PC-3 (cell line): ENCODE results near the gene ZDHHC24. TPM values are rescaled to one million over a fixed set of nuclear protein-coding genes. Genes with fewer than 3 reads are reported as not detected.
A peak's percentile ranks its signal among the peaks of the same experiment; 100 is the strongest.

Experiments used
- ATAC-seq: fragments of 200-7000 bp; cut with Tn5 transposase; 2 replicates; pipeline ENCODE4 v1.9.1; 2020; ENCODE audit warnings: mild to moderate bottlenecking, moderate library complexity
- BruUV-seq: library from RNA; stranded (reverse); fragments of 400-500 nt; replicated peaks from 2 replicates; lab custom pipeline; 2021; lab: Mats Ljungman, UMichigan
- CTCF ChIA-PET: fragments of 300-600 bp; sonication (Branson Sonifier 250); formaldehyde crosslinking; loops from one replicate; lab custom pipeline; 2022; ENCODE audit warnings: antibody characterized with exemption; lab: Charles Lee
- POLR2A ChIA-PET: fragments of 300-600 bp; sonication (Branson Sonifier 250); formaldehyde crosslinking; loops from one replicate; lab custom pipeline; 2022; ENCODE audit warnings: antibody characterized with exemption; ENCODE audit not compliant: unreplicated experiment; lab: Charles Lee
- DNase-seq: peaks from one replicate; pipeline ENCODE4 v3.0.0-alpha.2; 2015
- H2AFZ ChIP-seq: fragments of 300-600 bp; sonication (generic); 2 replicates; pipeline ENCODE4 v1.6.0; 2016; ENCODE audit warnings: antibody characterized with exemption, low read length
- H3F3A ChIP-seq: fragments of 300-600 bp; sonication (generic); one replicate; pipeline ENCODE4 v1.6.0; 2017; ENCODE audit warnings: antibody characterized with exemption, low read length, control low read depth, mild to moderate bottlenecking; ENCODE audit not compliant: unreplicated experiment
- H3K27ac ChIP-seq: fragments of 300-600 bp; sonication (generic); 2 replicates; pipeline ENCODE4 v1.5.1; 2016; ENCODE audit warnings: mild to moderate bottlenecking, low read length
- H3K27me3 ChIP-seq: fragments of 300-600 bp; sonication (generic); 2 replicates; pipeline ENCODE4 v1.6.1; 2016; ENCODE audit warnings: low read length, mixed read lengths
- H3K36me3 ChIP-seq: fragments of 300-600 bp; sonication (generic); 2 replicates; pipeline ENCODE4 v1.6.1; 2016; ENCODE audit warnings: low read depth, mixed run types, low read length, mixed read lengths
- H3K4me1 ChIP-seq: fragments of 300-600 bp; sonication (generic); 2 replicates; pipeline ENCODE4 v1.5.1; 2016; ENCODE audit warnings: low read length; ENCODE audit not compliant: insufficient read depth
- H3K4me2 ChIP-seq: fragments of 300-600 bp; sonication (generic); 2 replicates; pipeline ENCODE4 v1.6.0; 2016; ENCODE audit warnings: low read length
- H3K4me3 ChIP-seq: fragments of 300-600 bp; sonication (generic); 2 replicates; pipeline ENCODE4 v1.5.1; 2016; ENCODE audit warnings: mild to moderate bottlenecking, low read length, mixed read lengths
- H3K79me2 ChIP-seq: fragments of 300-600 bp; sonication (generic); 2 replicates; pipeline ENCODE4 v1.6.1; 2017; ENCODE audit warnings: low read length, mixed read lengths
- H3K9ac ChIP-seq: fragments of 300-600 bp; sonication (generic); 2 replicates; pipeline ENCODE4 v1.6.0; 2016; ENCODE audit warnings: mild to moderate bottlenecking, low read length
- H3K9me2 ChIP-seq: fragments of 300-600 bp; sonication (generic); replicated peaks from 2 replicates; pipeline ENCODE4 v1.6.1; 2016; ENCODE audit warnings: mixed run types, low read length, mixed read lengths
- H3K9me3 ChIP-seq: fragments of 300-600 bp; sonication (generic); 2 replicates; pipeline ENCODE4 v1.6.1; 2016; ENCODE audit warnings: low read length, mixed read lengths
- H4K20me1 ChIP-seq: fragments of 300-600 bp; sonication (generic); 2 replicates; pipeline ENCODE4 v1.6.1; 2016; ENCODE audit warnings: low read length, mixed read lengths
- CTCF ChIP-seq: fragments of 300-600 bp; sonication (generic); conservative IDR thresholded peaks from 2 replicates; pipeline ENCODE4 v1.5.1; 2017; ENCODE audit warnings: antibody characterized with exemption, low read depth, mild to moderate bottlenecking, low read length
- EZH2 ChIP-seq: fragments of 300-600 bp; sonication (generic); IDR thresholded peaks from one replicate; pipeline ENCODE4 v1.6.1; 2017; ENCODE audit warnings: antibody characterized with exemption, mild to moderate bottlenecking, low read length; ENCODE audit not compliant: unreplicated experiment
- EZH2phosphoT487 ChIP-seq: fragments of 300-600 bp; sonication (generic); IDR thresholded peaks from 2 replicates; pipeline ENCODE4 v1.6.1; 2018; ENCODE audit warnings: mild to moderate bottlenecking, antibody characterized with exemption, low read length, borderline replicate concordance
- intact Hi-C: fragments of 100-400 bp; cut with micrococcal nuclease; formaldehyde crosslinking; loops from 2 replicates; pipeline ENCODE4 v1.9.0; 2023
- total RNA-seq: library from RNA; depleted of rRNA; stranded (reverse); fragments of >200 nt; gene quantifications from 2 replicates; pipeline ENCODE4 v1.2.3, GENCODE V29; 2014

Gene ZDHHC24
- total RNA-seq, 1 experiment from 2014 or later, result 15.1 TPM

- H3K27me3 ChIP-seq, result no peaks in the 10 kb centered on the region
- H2AFZ ChIP-seq, result peak overlapping the region; percentile 86
- peak overlapping the region; percentile 75 for H3K9ac ChIP-seq
- ChIA-PET CTCF (interaction anchor here (1.0 kb wide), 1 partner anchor 31 kb away, joined by 3 read pairs; the partner anchor contains the start of gene DPP3), POLR2A (no interaction called here)
- peaks cover 10% of the 10 kb centered on the region for H3K4me1 ChIP-seq
- BruUV-seq, result TSS peak; percentile 85
- peak overlapping the region; percentile 88 for H3K4me3 ChIP-seq
- no peaks in the 10 kb centered on the region for H3K9me3 ChIP-seq
- no peaks in the 10 kb centered on the region for H3K9me2 ChIP-seq
- H3K79me2 ChIP-seq, result peaks cover 12% of the 10 kb centered on the region
- H3K27ac ChIP-seq, result no peak overlapping the region
- no peak for TF ChIP-seq EZH2phosphoT487
- TF ChIP-seq EZH2, result no peak
- TF ChIP-seq CTCF, result no peak
- intact Hi-C loops, result no loop called here
- no peaks in the 10 kb centered on the region for H4K20me1 ChIP-seq
- H3K36me3 ChIP-seq, result no peaks in the 10 kb centered on the region; the same call in 1 of the 2 replicates
- no peaks in the 10 kb centered on the region for H3F3A ChIP-seq
- DNase-seq (no peak), ATAC-seq (peak; percentile 33)
- peak overlapping the region; percentile 85 for H3K4me2 ChIP-seq
Measured at GRCh38 chr11:66510990-66511339, 34.9 kb downstream of the ZDHHC24 start.

DNA sequence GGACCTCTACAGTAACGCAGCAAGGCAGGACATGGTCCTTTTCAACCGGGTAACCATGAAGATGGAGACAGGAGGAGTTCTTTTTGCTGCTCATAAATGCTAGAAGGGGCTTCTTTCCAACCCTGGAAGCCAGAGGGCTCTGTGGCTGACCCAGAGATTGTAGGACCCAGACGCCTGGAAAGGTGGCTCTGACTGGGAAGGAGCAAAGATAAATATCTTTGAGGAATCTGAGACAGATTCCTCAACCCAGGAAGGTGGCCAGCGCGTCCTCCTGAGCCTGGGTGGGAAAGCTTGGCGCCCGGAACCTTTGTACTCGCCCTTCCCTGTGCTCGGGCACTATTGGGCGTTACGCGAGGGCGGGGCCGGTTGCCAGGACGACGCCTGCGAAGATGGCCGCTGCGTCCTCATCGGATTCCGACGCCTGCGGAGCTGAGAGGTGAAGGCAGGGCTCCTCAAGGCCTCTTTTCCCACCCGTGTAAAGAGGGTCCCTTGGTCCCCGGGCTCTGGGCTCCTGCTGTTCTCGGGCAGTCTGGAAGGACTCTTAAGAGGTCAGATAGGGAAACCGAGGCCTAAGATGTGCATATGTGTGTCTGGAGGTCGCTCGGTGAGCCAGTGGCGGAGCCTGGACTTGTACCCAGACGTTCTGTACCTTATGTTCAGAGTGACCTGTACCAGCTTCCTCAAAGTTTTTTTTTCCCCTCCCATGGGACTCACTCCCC lies 35.4 kb downstream of the ZDHHC24 start, which contains the start of gene BBS1:
BBS1 (plus strand) TSS at position 365 of the 719 bp plus-strand sequence; CDS start at position 390, 25 bp downstream.
- Histone ChIP-seq H3K27ac (no peak within 1 kb of the TSS), H3K9me2 (no peaks in the 10 kb centered on the region), H3K79me2 (peaks cover 12% of the 10 kb centered on the region), H3K4me1 (peaks cover 10% of the 10 kb centered on the region), H3K9ac (peak within 1 kb of the TSS; percentile 75), H3K4me3 (peak within 1 kb of the TSS; percentile 88), H3K9me3 (no peaks in the 10 kb centered on the region), H3K27me3 (no peaks in the 10 kb centered on the region), H4K20me1 (no peaks in the 10 kb centered on the region), H3F3A (no peaks in the 10 kb centered on the region), H3K4me2 (peak within 1 kb of the TSS; percentile 85), H3K36me3 (peaks cover 3% of the 10 kb centered on the region; the same call in 1 of the 2 replicates), H2AFZ (peak within 1 kb of the TSS; percentile 86)
- ChIA-PET CTCF (interaction anchor here (1.0 kb wide), 1 partner anchor 30 kb away, joined by 3 read pairs; the partner anchor contains the start of gene DPP3), POLR2A (interaction anchor here (0.6 kb wide), 1 partner anchor 99 kb away, joined by 6 read pairs; no protein-coding TSS in a partner anchor)
- TSS peak; percentile 42 for BruUV-seq
- peak; percentile 99 for ATAC-seq
- TF ChIP-seq EZH2phosphoT487, result no peak
- no peak for TF ChIP-seq CTCF
- no peak for TF ChIP-seq EZH2
- intact Hi-C loops, result no loop called here
- DNase-seq, result peak; percentile 86

GRCh38 chr11:66509131-66509561 lies 36.7 kb downstream of the ZDHHC24 start:
- Histone ChIP-seq H3F3A (no peaks in the 10 kb centered on the region), H3K9me3 (no peaks in the 10 kb centered on the region), H3K27ac (no peak overlapping the region), H3K79me2 (peaks cover 12% of the 10 kb centered on the region), H3K27me3 (no peaks in the 10 kb centered on the region), H3K9me2 (no peaks in the 10 kb centered on the region), H3K4me3 (no peak overlapping the region), H3K9ac (no peak overlapping the region), H2AFZ (no peak overlapping the region), H3K4me2 (no peak overlapping the region), H3K4me1 (peaks cover 10% of the 10 kb centered on the region), H3K36me3 (peaks cover 14% of the 10 kb centered on the region), H4K20me1 (no peaks in the 10 kb centered on the region)
- TF ChIP-seq EZH2phosphoT487 (no peak), CTCF (no peak), EZH2 (no peak)
- intact Hi-C loops, result no loop called here
- POLR2A ChIA-PET, result no interaction called here
- BruUV-seq, result no TSS peak
- no peak for ATAC-seq
- DNase-seq, result no peak
- CTCF ChIA-PET, result no interaction called here
